OCI-LY7 (cell line): Measurements from ENCODE around the gene BTBD9.

ENCODE experiments used
- CTCF ChIP-seq: fragments of 200-600 bp; sonication (generic); conservative IDR thresholded peaks from 2 replicates; pipeline ENCODE4 v1.5.1; 2014; ENCODE audit warnings: mild to moderate bottlenecking, antibody characterized with exemption, low read length, moderate library complexity, mixed read lengths
- EZH2phosphoT487 ChIP-seq: fragments of 200-600 bp; sonication (generic); IDR thresholded peaks from 2 replicates; pipeline ENCODE4 v1.6.1; 2018; ENCODE audit warnings: low read depth, borderline replicate concordance, mild to moderate bottlenecking, mixed run types, antibody characterized with exemption, low read length, moderate library complexity, mixed read lengths

GRCh38 chr6:38354905-38355304, 284.8 kb downstream of the BTBD9 start:
- no peak for TF ChIP-seq CTCF
- no peak for TF ChIP-seq EZH2phosphoT487
